ENCODE results near the gene POM121C.
"Not testable (repeated sequence)": the region's sequence is repeated elsewhere in the genome, so short reads cannot be mapped to it uniquely, and the experiment has no call there.

POM121C gene

GRCh38 chr7:75415428-75415817 is 70.7 kb downstream of the POM121C start:
- H3K36me3 Mint-ChIP-seq, H3K27ac Mint-ChIP-seq, H3K9me3 Mint-ChIP-seq, DNase-seq, H3K4me3 Mint-ChIP-seq, H3K27me3 Mint-ChIP-seq, H3K4me1 Mint-ChIP-seq, CTCF ChIA-PET: not testable (repeated sequence)

DNA sequence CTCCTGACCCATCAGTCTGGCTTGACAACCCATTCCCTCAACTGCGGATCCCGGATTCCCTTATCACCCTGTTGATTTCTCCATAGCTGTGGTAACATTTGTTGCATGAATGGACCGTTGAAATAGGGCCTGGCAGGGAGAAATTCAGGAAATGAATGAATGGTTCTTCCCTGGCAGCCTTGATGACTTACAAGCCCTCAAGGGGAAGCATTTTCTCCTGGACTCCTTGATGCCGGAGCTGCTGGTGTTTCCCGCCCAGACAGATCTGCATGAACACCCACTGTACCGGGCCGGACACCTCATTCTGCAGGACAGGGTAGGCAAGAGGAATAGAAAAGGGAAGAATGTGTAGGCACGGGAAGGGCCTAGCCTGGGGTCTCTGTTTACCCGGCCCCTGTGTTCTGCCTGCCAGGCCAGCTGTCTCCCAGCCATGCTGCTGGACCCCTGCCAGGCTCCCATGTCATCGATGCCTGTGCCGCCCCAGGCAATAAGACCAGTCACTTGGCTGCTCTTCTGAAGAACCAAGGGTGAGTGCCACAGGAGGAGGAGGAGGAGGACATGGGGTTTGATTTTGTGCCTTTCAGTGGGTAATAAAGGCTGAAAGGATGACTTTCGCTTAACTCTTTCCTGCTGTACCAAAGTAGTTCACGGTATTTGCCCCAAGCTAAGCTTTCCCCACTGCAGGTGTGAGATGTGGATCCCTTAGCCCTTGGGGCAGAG is 71.2 kb downstream of the POM121C start:
- H3K27me3 Mint-ChIP-seq, H3K9me3 Mint-ChIP-seq, H3K4me3 Mint-ChIP-seq, DNase-seq, CTCF ChIA-PET, H3K36me3 Mint-ChIP-seq, H3K4me1 Mint-ChIP-seq, H3K27ac Mint-ChIP-seq: not testable (repeated sequence)

- H3K4me3 Mint-ChIP-seq, H3K27me3 Mint-ChIP-seq, CTCF ChIA-PET, H3K36me3 Mint-ChIP-seq, H3K9me3 Mint-ChIP-seq, H3K27ac Mint-ChIP-seq, H3K4me1 Mint-ChIP-seq, DNase-seq: not testable (repeated sequence)
Observed at GRCh38 chr7:75414204-75414603, 71.9 kb downstream of the POM121C start.

- H3K36me3 Mint-ChIP-seq, H3K4me3 Mint-ChIP-seq, H3K27ac Mint-ChIP-seq, H3K4me1 Mint-ChIP-seq, DNase-seq, H3K27me3 Mint-ChIP-seq, H3K9me3 Mint-ChIP-seq, CTCF ChIA-PET: not testable (repeated sequence)
Observed at GRCh38 chr7:75410823-75411173, 75.3 kb downstream of the POM121C start.

- H3K9me3 Mint-ChIP-seq, H3K36me3 Mint-ChIP-seq, CTCF ChIA-PET, H3K4me1 Mint-ChIP-seq, H3K27me3 Mint-ChIP-seq: not testable (repeated sequence)
- H3K4me3 Mint-ChIP-seq = peak overlapping the region; percentile 58
- peak overlapping the region; percentile 58 for H3K27ac Mint-ChIP-seq
- peak; percentile 35 for DNase-seq
Observed at GRCh38 chr7:75409880-75410822, 75.9 kb downstream of the POM121C start.

- CTCF ChIA-PET, H3K4me1 Mint-ChIP-seq, H3K27ac Mint-ChIP-seq, DNase-seq, H3K9me3 Mint-ChIP-seq, H3K4me3 Mint-ChIP-seq, H3K27me3 Mint-ChIP-seq, H3K36me3 Mint-ChIP-seq: not testable (repeated sequence)
Observed at GRCh38 chr7:75404663-75405062, 81.4 kb downstream of the POM121C start.

DNA sequence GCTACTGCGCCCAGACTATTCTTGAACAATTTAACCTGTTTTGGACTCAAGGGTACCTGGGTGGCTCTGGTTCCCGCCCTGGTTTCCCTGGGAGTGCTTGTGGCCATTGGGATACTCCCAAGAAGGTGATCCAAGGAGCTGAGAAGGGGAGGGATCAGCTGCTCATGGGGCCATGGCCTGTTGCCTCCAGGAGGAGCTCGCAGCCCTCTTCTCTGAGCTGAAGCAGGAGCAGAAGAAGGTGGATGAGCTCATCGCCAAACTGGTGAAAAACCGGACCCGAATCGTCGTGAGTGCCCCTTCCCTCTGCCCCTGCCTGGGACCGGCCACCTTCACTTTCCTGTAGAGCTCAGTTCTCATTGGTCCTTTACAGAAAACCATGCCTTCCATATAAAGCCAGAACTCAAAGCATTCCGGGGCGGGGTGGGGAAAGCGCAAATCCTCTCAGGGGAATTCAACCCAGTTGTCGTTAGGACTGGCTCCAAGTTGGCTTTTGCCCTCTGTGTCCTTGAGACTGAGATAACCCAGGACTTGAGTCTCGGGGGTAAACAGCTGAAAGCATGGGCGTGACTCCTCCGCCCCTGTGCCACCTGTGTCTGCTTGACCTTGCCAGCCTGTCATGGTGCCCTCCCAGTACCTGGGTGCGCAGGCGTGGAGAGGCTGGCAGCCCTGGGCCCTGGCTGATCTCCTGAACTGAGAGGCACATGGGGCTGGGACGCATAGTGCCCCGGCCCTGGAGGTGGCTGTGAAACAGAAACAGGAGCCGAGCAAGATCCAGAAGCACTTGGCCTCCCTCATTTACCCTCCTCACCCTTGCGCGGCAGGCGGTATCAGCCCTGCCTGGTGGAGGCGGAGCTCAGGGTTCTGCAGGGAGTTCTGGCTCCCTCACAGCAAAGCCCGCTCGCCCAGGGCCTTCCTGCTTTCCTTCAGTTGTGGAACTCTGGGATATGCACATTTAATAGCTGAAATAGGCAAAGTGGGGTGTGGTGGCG is 82.3 kb downstream of the POM121C start:
- DNase-seq, CTCF ChIA-PET, H3K4me1 Mint-ChIP-seq, H3K36me3 Mint-ChIP-seq, H3K9me3 Mint-ChIP-seq, H3K4me3 Mint-ChIP-seq, H3K27ac Mint-ChIP-seq, H3K27me3 Mint-ChIP-seq: not testable (repeated sequence)

DNA sequence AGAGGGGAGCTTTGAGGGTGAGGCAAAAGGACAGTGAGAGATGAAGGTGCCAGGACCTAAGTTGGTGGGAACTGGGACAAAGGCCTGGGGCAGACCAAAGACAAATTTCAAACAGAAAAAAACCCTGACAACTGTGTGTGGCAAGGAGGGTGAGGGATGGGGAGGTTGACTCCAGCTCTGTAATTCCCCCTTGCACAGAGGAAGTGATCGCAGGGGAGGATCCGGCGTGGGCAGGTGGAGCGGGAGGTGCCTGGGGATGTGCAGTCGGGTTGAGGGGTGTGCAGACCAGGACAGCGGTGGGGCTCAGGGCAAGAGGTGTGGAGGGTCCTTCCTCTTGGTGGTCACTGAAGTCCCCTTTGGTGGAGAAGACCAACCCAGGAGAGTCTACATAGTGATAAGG is 85.5 kb downstream of the POM121C start:
- H3K36me3 Mint-ChIP-seq, H3K4me3 Mint-ChIP-seq, H3K9me3 Mint-ChIP-seq, CTCF ChIA-PET, DNase-seq, H3K4me1 Mint-ChIP-seq, H3K27me3 Mint-ChIP-seq, H3K27ac Mint-ChIP-seq: not testable (repeated sequence)

- H3K9me3 Mint-ChIP-seq, H3K4me3 Mint-ChIP-seq, H3K27ac Mint-ChIP-seq, CTCF ChIA-PET, H3K36me3 Mint-ChIP-seq, H3K27me3 Mint-ChIP-seq, H3K4me1 Mint-ChIP-seq, DNase-seq: not testable (repeated sequence)
Observed at GRCh38 chr7:75398771-75399700, 87.1 kb downstream of the POM121C start.

DNA sequence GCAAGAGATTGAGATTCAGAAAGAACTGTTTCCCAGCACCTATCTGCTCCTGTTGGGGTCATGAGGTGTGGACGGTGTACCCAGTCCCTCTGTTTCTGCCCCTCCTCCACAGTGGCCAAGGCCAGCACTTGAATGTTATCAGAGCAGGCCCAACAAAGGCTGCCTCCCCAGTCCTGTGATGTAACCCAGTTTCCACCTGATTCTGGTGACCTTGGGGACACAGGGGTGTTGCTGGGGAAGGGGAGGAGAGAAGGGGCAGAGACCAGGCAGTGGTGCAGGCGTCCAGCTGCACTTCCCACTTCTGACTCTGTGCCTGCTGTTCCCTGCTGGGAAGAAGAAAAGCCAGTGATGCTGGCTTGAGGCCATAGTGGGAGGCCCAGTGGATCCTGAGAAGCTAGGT is 88.2 kb downstream of the POM121C start:
- H3K27ac Mint-ChIP-seq, DNase-seq, CTCF ChIA-PET, H3K9me3 Mint-ChIP-seq, H3K27me3 Mint-ChIP-seq, H3K36me3 Mint-ChIP-seq, H3K4me1 Mint-ChIP-seq, H3K4me3 Mint-ChIP-seq: not testable (repeated sequence)

DNA sequence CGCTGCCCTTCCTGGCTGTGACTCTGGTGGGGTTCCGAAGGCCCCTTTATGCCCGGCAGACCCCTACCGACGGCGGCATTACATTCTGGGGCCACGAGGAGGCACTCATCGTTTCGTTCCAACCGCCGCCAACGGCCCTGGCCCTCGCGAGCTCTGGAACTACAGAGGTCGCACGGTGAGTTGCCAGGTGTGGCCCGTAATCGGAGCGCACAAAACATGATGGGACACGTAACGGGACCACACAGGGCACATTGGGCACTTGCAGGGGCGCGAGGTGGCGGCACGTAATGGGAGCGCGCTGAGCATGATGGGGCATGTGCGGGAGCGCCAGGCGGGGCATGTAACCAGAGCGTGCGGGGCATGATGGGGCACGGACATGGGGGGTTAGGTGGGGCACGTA is 90.8 kb downstream of the POM121C start, which contains the start of gene TRIM73:
Gene TRIM73, plus strand, starts transcription at position 301 of the 400 bp plus-strand sequence. CDS start 3,305 bp downstream, outside the sequence.
- H3K36me3 Mint-ChIP-seq, H3K27me3 Mint-ChIP-seq, CTCF ChIA-PET, H3K4me1 Mint-ChIP-seq, H3K4me3 Mint-ChIP-seq, H3K27ac Mint-ChIP-seq, H3K9me3 Mint-ChIP-seq, DNase-seq: not testable (repeated sequence)

GRCh38 chr7:75393194-75393593 is 92.9 kb downstream of the POM121C start:
- H3K4me1 Mint-ChIP-seq, CTCF ChIA-PET, H3K27me3 Mint-ChIP-seq, DNase-seq, H3K4me3 Mint-ChIP-seq, H3K36me3 Mint-ChIP-seq, H3K9me3 Mint-ChIP-seq, H3K27ac Mint-ChIP-seq: not testable (repeated sequence)

DNA sequence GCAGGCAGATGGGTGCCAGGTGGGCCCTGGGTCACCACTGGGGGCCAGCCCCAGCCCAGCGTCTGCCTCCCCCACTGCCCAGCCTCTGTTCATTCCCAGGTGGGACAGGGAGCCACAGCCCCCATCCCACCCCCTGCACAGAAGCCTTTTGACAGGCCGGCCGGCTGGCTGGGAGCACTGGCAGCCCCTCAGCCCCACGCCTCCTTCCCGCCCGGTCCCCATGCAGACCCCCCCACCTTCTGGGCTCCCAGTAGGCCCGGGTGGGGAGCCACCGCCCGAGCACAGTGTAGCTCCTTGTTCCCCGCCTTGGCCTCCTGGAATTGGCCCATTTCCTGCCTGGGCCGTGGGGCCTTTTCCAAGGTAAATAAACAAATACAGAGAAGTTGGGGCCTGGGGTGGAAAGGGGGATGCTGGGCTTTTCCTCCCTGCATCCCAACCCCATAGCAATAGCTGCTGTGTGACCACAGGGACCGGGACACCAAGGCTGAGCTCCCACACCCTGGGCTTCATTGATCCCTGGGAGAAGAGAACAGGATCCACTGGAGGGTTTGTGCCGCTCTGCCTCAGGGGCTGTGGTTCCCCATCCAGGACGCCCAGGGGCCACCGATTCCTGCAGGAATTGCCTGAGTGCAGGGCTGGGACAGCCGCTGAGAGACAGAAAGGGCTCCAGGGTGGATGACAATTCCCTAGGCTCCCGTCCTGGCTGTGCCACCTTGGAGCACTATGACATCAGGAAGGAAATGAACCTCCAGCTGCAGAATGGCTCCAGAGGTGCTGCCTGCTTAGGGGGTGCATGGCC is 111.4 kb downstream of the POM121C start:
- H3K27ac Mint-ChIP-seq, H3K9me3 Mint-ChIP-seq, DNase-seq, H3K4me1 Mint-ChIP-seq, CTCF ChIA-PET, H3K4me3 Mint-ChIP-seq, H3K27me3 Mint-ChIP-seq, H3K36me3 Mint-ChIP-seq: not testable (repeated sequence)
